Activated CD4-positive, alpha-beta T cell treated with anti-CD3 and anti-CD28 coated beads for 36 hours (primary cell): Measurements from ENCODE around the gene EDN1. TPM values are rescaled to one million over a fixed set of nuclear protein-coding genes. Genes with fewer than 3 reads are reported as not detected.
"Not testable (repeated sequence)": the region's sequence is repeated elsewhere in the genome, so short reads cannot be mapped to it uniquely, and the experiment has no call there.

ENCODE experiments used
- ATAC-seq: fragments of 200-7000 bp; cut with Tn5 transposase; one replicate; pipeline ENCODE4 v1.10.0; 2021; ENCODE audit warnings: mild to moderate bottlenecking, moderate library complexity
- CTCF ChIA-PET: fragments of 350-600 bp; sonication (Branson Sonifier 250); formaldehyde crosslinking; loops from one replicate; lab custom pipeline; 2021; ENCODE audit warnings: antibody characterized with exemption; lab: Charles Lee
- POLR2A ChIA-PET: fragments of 350-600 bp; sonication (Branson Sonifier 250); formaldehyde crosslinking; loops from one replicate; lab custom pipeline; 2021; ENCODE audit warnings: antibody characterized with exemption, inconsistent platforms; lab: Charles Lee
- DNase-seq: peaks from one replicate; pipeline ENCODE4 v3.0.0-alpha.2; 2020
- H3K27ac Mint-ChIP-seq: one replicate; pipeline ENCODE4 v1.8.0; 2021; ENCODE audit warnings: mixed read lengths
- H3K27me3 Mint-ChIP-seq: one replicate; pipeline ENCODE4 v1.8.0; 2021; ENCODE audit warnings: mixed read lengths
- H3K36me3 Mint-ChIP-seq: one replicate; pipeline ENCODE4 v1.8.0; 2021; ENCODE audit warnings: low read depth, mixed read lengths
- H3K4me1 Mint-ChIP-seq: one replicate; pipeline ENCODE4 v1.8.0; 2021; ENCODE audit warnings: mixed read lengths
- H3K4me3 Mint-ChIP-seq: one replicate; pipeline ENCODE4 v1.8.0; 2021; ENCODE audit warnings: mild to moderate bottlenecking, moderate library complexity, mixed read lengths
- H3K9me3 Mint-ChIP-seq: one replicate; pipeline ENCODE4 v1.8.0; 2021; ENCODE audit warnings: low read depth, mixed read lengths
- intact Hi-C, 2 experiments: fragments of 100-400 bp; cut with DNase I in 1 of 2; cut with micrococcal nuclease in 1 of 2; formaldehyde crosslinking; loops; one replicate each; pipeline versions ENCODE4 v1.14.2 to v1.15.1; 2022 to 2024; cut with DNase I, micrococcal nuclease
- total RNA-seq, 2 experiments: library from RNA; stranded (reverse); gene quantifications; one replicate each; pipeline ENCODE4 v1.2.3, GENCODE V29; 2021

The EDN1 gene
- total RNA-seq, 2 experiments from 2014 or later = not detected

DNA sequence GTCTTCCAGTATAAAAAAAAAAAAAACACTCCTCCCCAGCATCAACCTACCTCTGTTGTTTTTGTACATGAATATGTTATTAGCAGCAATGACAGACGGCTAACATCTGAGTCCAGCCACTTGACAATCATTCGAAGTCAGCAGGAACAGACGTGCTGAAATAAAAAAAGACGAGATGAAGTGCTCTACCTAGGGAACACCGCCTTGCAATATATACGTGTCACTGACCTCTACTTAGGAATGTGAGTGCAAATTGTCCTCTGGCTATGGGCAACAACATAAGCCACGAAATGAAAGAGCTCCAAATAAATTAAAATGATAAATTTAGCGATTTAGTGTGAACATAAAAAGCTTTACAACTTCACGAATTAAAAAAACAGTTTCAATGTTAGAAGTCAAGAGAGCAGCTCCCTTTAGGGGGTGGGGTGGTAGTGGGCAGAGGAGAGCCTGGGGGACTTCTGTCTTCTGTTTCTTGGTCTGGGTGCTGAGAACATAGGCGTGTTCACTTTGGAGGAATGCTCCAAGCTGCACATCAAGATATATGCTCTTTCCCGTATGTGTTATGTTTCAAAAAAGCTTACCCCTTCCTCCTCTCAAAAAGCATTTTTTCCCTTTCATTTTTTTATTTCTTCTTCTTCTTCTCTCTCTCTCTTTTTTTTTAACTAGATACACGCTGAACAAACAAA lies 23.3 kb downstream of the EDN1 start:
- DNase-seq = no peak
- no peaks in the 10 kb centered on the region for H3K4me1 Mint-ChIP-seq
- H3K27me3 Mint-ChIP-seq = peaks cover 4% of the 10 kb centered on the region
- no peaks in the 10 kb centered on the region for H3K36me3 Mint-ChIP-seq
- intact Hi-C loops = no loop called here
- peaks cover 2% of the 10 kb centered on the region for H3K9me3 Mint-ChIP-seq
- no peak for ATAC-seq
- no peak overlapping the region for H3K4me3 Mint-ChIP-seq
- ChIA-PET POLR2A (no interaction called here), CTCF (no interaction called here)
- H3K27ac Mint-ChIP-seq = no peak overlapping the region

- ChIA-PET POLR2A (no interaction called here), CTCF (no interaction called here)
- no peak overlapping the region for H3K27ac Mint-ChIP-seq
- peaks cover 2% of the 10 kb centered on the region for H3K9me3 Mint-ChIP-seq
- intact Hi-C loops = no loop called here
- H3K36me3 Mint-ChIP-seq = no peaks in the 10 kb centered on the region
- H3K27me3 Mint-ChIP-seq = peaks cover 4% of the 10 kb centered on the region
- H3K4me3 Mint-ChIP-seq = no peak overlapping the region
- no peak for DNase-seq
- ATAC-seq = no peak
- no peaks in the 10 kb centered on the region for H3K4me1 Mint-ChIP-seq
These were observed 23.9 kb downstream of the EDN1 start for GRCh38 chr6:12313992-12314589.

DNA sequence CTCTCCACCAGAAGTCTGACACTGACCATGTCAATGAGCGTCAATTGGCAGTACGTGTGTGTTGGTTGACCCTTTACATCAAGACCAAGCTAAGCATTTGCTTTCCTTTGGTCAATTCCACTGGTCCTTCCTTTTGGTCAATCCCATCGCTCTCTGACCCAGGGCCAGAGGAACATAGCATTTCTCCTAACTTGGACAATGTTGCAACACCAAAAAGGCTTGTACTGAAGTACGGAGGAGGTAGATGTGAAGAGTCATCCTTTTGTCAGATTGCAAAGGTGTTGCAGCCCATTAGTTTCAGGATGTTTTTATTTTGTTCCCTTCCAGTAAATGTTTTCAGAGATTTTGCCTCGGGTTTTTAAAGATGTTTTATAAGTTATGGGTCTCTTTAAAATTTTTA lies 24.6 kb downstream of the EDN1 start:
- Mint-ChIP-seq H3K27ac (no peak overlapping the region), H3K27me3 (peaks cover 4% of the 10 kb centered on the region), H3K9me3 (peaks cover 2% of the 10 kb centered on the region), H3K36me3 (no peaks in the 10 kb centered on the region), H3K4me1 (no peaks in the 10 kb centered on the region), H3K4me3 (no peak overlapping the region)
- CTCF ChIA-PET = no interaction called here
- DNase-seq (no peak), ATAC-seq (no peak)
- POLR2A ChIA-PET = no interaction called here
- intact Hi-C loops = no loop called here

- CTCF ChIA-PET = no interaction called here
- Mint-ChIP-seq H3K27me3 (peaks cover 4% of the 10 kb centered on the region), H3K9me3 (peaks cover 2% of the 10 kb centered on the region), H3K4me1 (no peaks in the 10 kb centered on the region), H3K36me3 (no peaks in the 10 kb centered on the region), H3K27ac (no peak overlapping the region), H3K4me3 (no peak overlapping the region)
- DNase-seq (no peak), ATAC-seq (no peak)
- intact Hi-C loops = no loop called here
- POLR2A ChIA-PET = no interaction called here
These were observed 25.3 kb downstream of the EDN1 start for GRCh38 chr6:12315292-12316081.

GRCh38 chr6:12318749-12319148 lies 28.6 kb downstream of the EDN1 start:
- ATAC-seq (no peak), DNase-seq (no peak)
- Mint-ChIP-seq H3K27me3 (peaks cover 13% of the 10 kb centered on the region), H3K4me1 (no peaks in the 10 kb centered on the region), H3K9me3 (peaks cover 2% of the 10 kb centered on the region), H3K36me3 (no peaks in the 10 kb centered on the region), H3K27ac (no peak overlapping the region), H3K4me3 (no peak overlapping the region)
- ChIA-PET POLR2A (no interaction called here), CTCF (no interaction called here)
- intact Hi-C loops = no loop called here

DNA sequence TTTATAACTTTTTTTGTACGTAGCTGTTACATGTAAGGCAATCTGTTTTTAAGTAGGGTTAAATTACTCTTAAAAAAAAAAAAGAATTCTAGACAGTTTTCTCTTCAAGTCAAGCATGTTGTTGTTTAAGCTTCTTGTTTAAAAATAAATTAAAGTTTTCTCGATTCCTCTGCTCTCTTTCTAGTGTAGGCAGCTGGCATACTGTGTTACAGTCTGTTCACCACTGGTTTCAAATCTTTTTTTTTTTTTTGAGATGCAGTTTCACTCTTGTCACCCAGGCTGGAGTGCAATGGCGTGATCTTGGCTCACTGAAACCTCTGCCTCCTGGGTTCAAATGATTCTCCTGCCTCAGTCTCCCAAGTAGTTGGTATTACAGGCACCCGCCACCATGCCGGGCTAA lies 29.9 kb downstream of the EDN1 start:
- ATAC-seq, H3K27ac Mint-ChIP-seq, H3K4me3 Mint-ChIP-seq, H3K9me3 Mint-ChIP-seq, DNase-seq, intact Hi-C loops, POLR2A ChIA-PET, H3K4me1 Mint-ChIP-seq, H3K36me3 Mint-ChIP-seq: not testable (repeated sequence)
- peaks cover 13% of the 10 kb centered on the region for H3K27me3 Mint-ChIP-seq
- CTCF ChIA-PET = interaction anchor here (1.3 kb wide), 1 partner anchor 31 kb away, joined by 3 read pairs; no protein-coding TSS in a partner anchor

GRCh38 chr6:12324099-12324498 lies 33.9 kb downstream of the EDN1 start:
- Mint-ChIP-seq H3K9me3 (no peaks in the 10 kb centered on the region), H3K4me3 (no peak overlapping the region), H3K27me3 (peaks cover 20% of the 10 kb centered on the region), H3K4me1 (no peaks in the 10 kb centered on the region), H3K36me3 (no peaks in the 10 kb centered on the region), H3K27ac (no peak overlapping the region)
- ATAC-seq (no peak), DNase-seq (no peak)
- ChIA-PET CTCF (interaction anchor here (0.8 kb wide), 1 partner anchor 34 kb away, joined by 3 read pairs; the partner anchor contains the start of gene EDN1), POLR2A (no interaction called here)
- intact Hi-C loops = no loop called here

DNA sequence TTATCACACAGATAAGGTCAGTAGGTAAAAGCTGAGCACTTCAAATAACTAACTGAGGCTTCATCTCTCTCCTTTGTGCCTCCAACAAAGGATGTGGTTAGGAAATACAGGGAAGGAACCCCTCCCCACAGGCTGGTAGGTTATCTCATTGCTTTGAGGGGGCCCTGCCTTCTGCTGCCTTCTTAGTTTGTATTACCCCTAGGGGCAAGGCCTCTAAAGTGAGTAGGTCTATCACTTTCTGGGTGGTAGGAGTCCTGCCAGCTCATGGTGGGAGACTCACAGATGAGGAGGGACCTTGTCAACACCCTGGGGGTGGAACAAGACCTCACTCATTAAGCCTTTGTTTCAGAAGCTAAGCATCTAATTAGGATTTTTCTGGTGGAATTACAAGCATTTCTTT lies 34.6 kb downstream of the EDN1 start:
- Mint-ChIP-seq H3K36me3 (no peaks in the 10 kb centered on the region), H3K4me1 (no peaks in the 10 kb centered on the region), H3K27ac (no peak overlapping the region), H3K9me3 (no peaks in the 10 kb centered on the region), H3K4me3 (no peak overlapping the region), H3K27me3 (peaks cover 22% of the 10 kb centered on the region)
- POLR2A ChIA-PET = no interaction called here
- CTCF ChIA-PET = no interaction called here
- DNase-seq (no peak), ATAC-seq (no peak)
- intact Hi-C loops = no loop called here

GRCh38 chr6:12325872-12326271 lies 35.7 kb downstream of the EDN1 start:
- H3K36me3 Mint-ChIP-seq = no peaks in the 10 kb centered on the region
- peaks cover 18% of the 10 kb centered on the region for H3K27me3 Mint-ChIP-seq
- POLR2A ChIA-PET = no interaction called here
- H3K9me3 Mint-ChIP-seq = no peaks in the 10 kb centered on the region
- DNase-seq (no peak), ATAC-seq (no peak)
- CTCF ChIA-PET = no interaction called here
- no peak overlapping the region for H3K4me3 Mint-ChIP-seq
- no peaks in the 10 kb centered on the region for H3K4me1 Mint-ChIP-seq
- H3K27ac Mint-ChIP-seq = no peak overlapping the region
- intact Hi-C loops = no loop called here

GRCh38 chr6:12327391-12327790 lies 37.2 kb downstream of the EDN1 start:
- H3K4me3 Mint-ChIP-seq = no peak overlapping the region
- ATAC-seq = no peak

GRCh38 chr6:12327988-12328387 lies 37.8 kb downstream of the EDN1 start:
- Mint-ChIP-seq H3K27me3 (peaks cover 14% of the 10 kb centered on the region), H3K4me3 (no peak overlapping the region), H3K4me1 (peaks cover 2% of the 10 kb centered on the region), H3K36me3 (no peaks in the 10 kb centered on the region), H3K27ac (no peak overlapping the region), H3K9me3 (no peaks in the 10 kb centered on the region)
- ChIA-PET CTCF (interaction anchor here (0.5 to 0.6 kb wide), 2 partner anchors 625 to 1386 kb away, joined by 4 to 5 read pairs; no protein-coding TSS in a partner anchor), POLR2A (no interaction called here)
- DNase-seq = no peak
- intact Hi-C loops = no loop called here
- no peak for ATAC-seq

More at GRCh38 chr6:12327391-12327790, 37.2 kb downstream of the EDN1 start:
- no peaks in the 10 kb centered on the region for H3K9me3 Mint-ChIP-seq
- peaks cover under 1% of the 10 kb centered on the region for H3K4me1 Mint-ChIP-seq
- H3K36me3 Mint-ChIP-seq = no peaks in the 10 kb centered on the region
- H3K27me3 Mint-ChIP-seq = peaks cover 15% of the 10 kb centered on the region
- POLR2A ChIA-PET = no interaction called here
- CTCF ChIA-PET = interaction anchor here (0.6 kb wide), 1 partner anchor 1385 kb away, joined by 5 read pairs; no protein-coding TSS in a partner anchor
- no peak overlapping the region for H3K27ac Mint-ChIP-seq
- DNase-seq = no peak
- intact Hi-C loops = no loop called here
